Esophagus muscularis mucosa (tissue), 4 donors: ENCODE measurements around the gene ANKRD28. TPM values are rescaled to one million over a fixed set of nuclear protein-coding genes. Genes with fewer than 3 reads are reported as not detected.

Experiments used
- DNase-seq: peaks from one replicate; pipeline ENCODE4 v3.0.0-alpha.2; 2017; ENCODE audit errors: extremely low spot score
- H3K27ac ChIP-seq, 4 donors: fragments of 200-600 bp; sonication (generic); replicated peaks in 1 of 4; 1 replicate in 3 of 4; 2 replicates in 1 of 4; pipeline ENCODE4 v1.5.1; 2016 to 2019; ENCODE audit warnings: mild to moderate bottlenecking in 1 of 4
- H3K27me3 ChIP-seq, 4 donors: fragments of 200-600 bp; sonication (generic); one replicate each; pipeline versions ENCODE4 v1.5.1 to v1.6.0; 2016 to 2019
- H3K36me3 ChIP-seq, 4 donors: fragments of 200-600 bp; sonication (generic); one replicate each; pipeline ENCODE4 v1.5.1; 2016 to 2019
- H3K4me1 ChIP-seq, 4 donors: fragments of 200-600 bp; sonication (generic); one replicate each; pipeline ENCODE4 v1.5.1; 2016 to 2019
- H3K4me3 ChIP-seq, 4 donors: fragments of 200-600 bp; sonication (generic); 1 replicate in 2 of 4; 2 replicates in 2 of 4; pipeline ENCODE4 v1.5.1; 2016 to 2019; ENCODE audit warnings: mild to moderate bottlenecking in 4 of 4, moderate library complexity in 1 of 4
- H3K9me3 ChIP-seq, 4 donors: fragments of 200-600 bp; sonication (generic); 1 replicate in 3 of 4; 2 replicates in 1 of 4; pipeline ENCODE4 v1.5.1; 2016 to 2019
- CTCF ChIP-seq, 3 experiments: fragments of 200-600 bp in 2 of 3; fragments of 450-650 bp in 1 of 3; sonication (generic) in 2 of 3; IDR thresholded peaks; one replicate each; pipeline ENCODE4 v1.5.1; 2017 to 2019; ENCODE audit warnings: antibody characterized with exemption in 3 of 3, mild to moderate bottlenecking in 2 of 3, moderate library complexity in 1 of 3
- EP300 ChIP-seq: sonication (generic); formaldehyde crosslinking; IDR thresholded peaks from one replicate; pipeline ENCODE4 v1.6.1; 2017; ENCODE audit warnings: antibody characterized with exemption
- POLR2A ChIP-seq: fragments of 450-650 bp; IDR thresholded peaks from one replicate; pipeline ENCODE4 v1.6.1; 2017; ENCODE audit warnings: antibody characterized with exemption, moderate library complexity, mild to moderate bottlenecking, low read depth
- POLR2AphosphoS5 ChIP-seq, 2 donors: sonication (generic); formaldehyde crosslinking; IDR thresholded peaks; one replicate each; pipeline ENCODE4 v1.6.1; 2017; ENCODE audit warnings: antibody characterized with exemption in 2 of 2
- WGBS: methylation state at CpG from one replicate; pipeline ENCODE4 v1.1.5; 2018; 5-methylcytosine and 5-hydroxymethylcytosine counted together
- intact Hi-C: fragments of 100-400 bp; cut with DNase I; formaldehyde crosslinking; loops from one replicate; pipeline ENCODE4 v1.15.1; 2023
- total RNA-seq, 4 donors: library from RNA; depleted of rRNA; stranded (reverse); fragments of >200 nt; gene quantifications; one replicate each; pipeline versions ENCODE4 v1.1.0 to v1.2.1, GENCODE V29; 2016

Gene ANKRD28
- total RNA-seq, 4 donors from 2014 or later: 21.2 to 34.8 (median 26.9) TPM

- H3K27ac ChIP-seq: no peak overlapping the region
- no peak for DNase-seq
- no peak overlapping the region for H3K4me3 ChIP-seq
- H3K36me3 ChIP-seq: peaks cover 0 to 21% (median 8%) of the 10 kb centered on the region in 4 donors
- H3K4me1 ChIP-seq: peaks cover 0 to 11% (median 4%) of the 10 kb centered on the region in 4 donors
- WGBS: 98% methylated on average over 5 of the region's 5 CpGs
- intact Hi-C loops: no loop called here
- TF ChIP-seq POLR2A: no peak
- TF ChIP-seq CTCF (IDR thresholded peaks at IDR 0.05): no peak
- TF ChIP-seq POLR2AphosphoS5 (IDR thresholded peaks at IDR 0.05): no peak
- no peak for TF ChIP-seq EP300
- no peaks in the 10 kb centered on the region for H3K9me3 ChIP-seq
- H3K27me3 ChIP-seq: no peaks in the 10 kb centered on the region
Measured at GRCh38 chr3:15665510-15666150, 132.1 kb downstream of the ANKRD28 start.

DNA sequence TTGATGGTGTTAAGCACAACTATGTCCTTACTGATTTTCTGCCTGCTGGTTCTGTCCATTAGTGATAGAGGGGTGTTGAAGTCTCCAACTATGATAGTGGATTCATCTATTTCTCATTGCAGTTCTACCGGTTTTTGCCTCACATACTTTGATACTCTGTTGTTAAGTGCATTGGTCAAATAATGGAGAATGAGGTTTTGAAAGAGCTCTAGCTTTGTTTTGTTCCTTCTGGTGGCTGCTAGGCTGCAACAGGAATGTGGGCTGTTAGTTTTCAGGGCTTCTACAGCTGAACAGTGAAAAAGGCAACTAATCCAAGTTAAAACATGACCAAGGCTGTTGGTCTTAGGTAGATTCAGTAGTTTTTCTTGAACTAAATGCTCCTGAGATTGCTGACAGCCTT lies 133.6 kb downstream of the ANKRD28 start:
- intact Hi-C loops: no loop called here

DNA sequence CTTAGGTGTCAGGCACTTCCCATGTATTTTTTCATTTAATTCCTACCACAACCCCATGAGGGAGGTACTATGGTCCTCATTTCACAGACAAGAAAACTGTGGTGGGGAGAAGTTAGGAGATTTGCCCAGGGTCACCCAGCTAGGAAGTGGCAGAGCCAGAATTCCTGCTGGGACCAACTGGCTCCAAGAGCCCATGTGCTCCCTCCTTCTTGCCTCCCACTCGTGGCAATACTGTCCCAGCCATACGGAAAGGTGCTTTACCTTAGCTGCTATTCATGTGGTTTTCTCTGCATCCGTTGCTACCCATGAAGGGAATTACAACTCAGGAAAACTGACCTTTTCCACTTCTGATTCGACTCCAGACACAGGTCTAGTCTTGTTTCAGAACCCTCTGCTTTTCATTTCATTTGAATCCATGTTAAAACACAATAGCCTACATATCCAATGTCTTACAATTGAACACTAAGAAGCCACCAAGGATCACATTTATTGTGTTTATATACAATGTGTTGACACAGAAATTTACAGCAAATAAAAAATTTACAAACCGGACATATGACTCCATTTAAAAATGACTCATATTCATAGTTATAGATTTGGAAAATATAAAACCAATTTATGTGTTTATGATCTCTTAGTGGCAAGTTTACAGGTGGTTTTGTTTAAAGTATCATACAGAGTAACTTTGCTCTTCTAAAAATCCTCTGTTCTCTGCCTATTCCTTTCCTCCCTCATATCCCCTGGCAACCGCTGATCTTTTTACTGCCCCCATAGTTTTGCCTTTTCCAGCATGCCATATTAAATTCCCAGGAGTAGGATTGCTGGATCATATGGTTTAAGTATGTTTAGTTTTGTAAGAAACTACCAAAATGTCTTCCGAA lies 137.5 kb downstream of the ANKRD28 start:
- Histone ChIP-seq H3K4me1 (no peaks in the 10 kb centered on the region), H3K4me3 (no peak overlapping the region), H3K9me3 (peaks cover 0 to 19% (median 16%) of the 10 kb centered on the region in 4 donors), H3K27ac (no peak overlapping the region), H3K27me3 (no peaks in the 10 kb centered on the region), H3K36me3 (no peaks in the 10 kb centered on the region)
- intact Hi-C loops: no loop called here
- no peak for DNase-seq
- TF ChIP-seq EP300 (no peak), POLR2A (no peak), CTCF (IDR thresholded peaks at IDR 0.05) (no peak), POLR2AphosphoS5 (IDR thresholded peaks at IDR 0.05) (no peak)
- 83% methylated on average over 7 of the region's 7 CpGs for WGBS

More for the DNA sequence above, 133.6 kb downstream of the ANKRD28 start:
- Histone ChIP-seq H3K4me3 (no peak overlapping the region), H3K27ac (no peak overlapping the region), H3K36me3 (peaks cover 0 to 9% (median 4%) of the 10 kb centered on the region in 4 donors), H3K4me1 (no peaks in the 10 kb centered on the region), H3K9me3 (no peaks in the 10 kb centered on the region), H3K27me3 (no peaks in the 10 kb centered on the region)
- no peak for DNase-seq
- 56% methylated on average over 1 of the region's 1 CpG for WGBS
- TF ChIP-seq CTCF (IDR thresholded peaks at IDR 0.05): no peak
- TF ChIP-seq POLR2AphosphoS5 (IDR thresholded peaks at IDR 0.05): no peak
- TF ChIP-seq POLR2A: no peak
- no peak for TF ChIP-seq EP300

- Histone ChIP-seq H3K27me3 (no peaks in the 10 kb centered on the region), H3K9me3 (peaks cover 0 to 19% (median 16%) of the 10 kb centered on the region in 4 donors), H3K36me3 (no peaks in the 10 kb centered on the region), H3K4me1 (no peaks in the 10 kb centered on the region), H3K4me3 (no peak overlapping the region), H3K27ac (no peak overlapping the region)
- intact Hi-C loops: no loop called here
- TF ChIP-seq EP300: no peak
- no peak for TF ChIP-seq CTCF (IDR thresholded peaks at IDR 0.05)
- no peak for TF ChIP-seq POLR2AphosphoS5 (IDR thresholded peaks at IDR 0.05)
- TF ChIP-seq POLR2A: no peak
- DNase-seq: no peak
- WGBS: 77% methylated on average over 5 of the region's 5 CpGs
Measured at GRCh38 chr3:15659254-15659975, 138.4 kb downstream of the ANKRD28 start.
